ENCODE measurements around the gene ATP6V1E1.
"Not testable (repeated sequence)": the region's sequence is repeated elsewhere in the genome, so short reads cannot be mapped to it uniquely, and the experiment has no call there.

Gene ATP6V1E1

GRCh38 chr22:17637490-17638181 lies 9.1 kb upstream of the ATP6V1E1 start:
- H3K27me3 ChIP-seq (ENCODE audit: insufficient read depth, low read depth, severe bottlenecking): no peaks in the 10 kb centered on the region
- H3K27ac ChIP-seq: peak overlapping the region; percentile 96
- no peak for TF ChIP-seq CTCF (IDR thresholded peaks at IDR 0.05; ENCODE audit: low read depth, low read length)
- H3K36me3 ChIP-seq: 0 out of 2 replicates have a peak, but pooled peaks cover 4% of the 10 kb centered on the region
- H3K9me3 ChIP-seq (ENCODE audit: severe bottlenecking): peaks cover 3% of the 10 kb centered on the region
- H3K4me3 ChIP-seq (ENCODE audit: low read depth, low read length): peak overlapping the region; percentile 83
- DNase-seq: peak; percentile 12

- not testable (repeated sequence) for H3K4me3 ChIP-seq (ENCODE audit: low read depth, low read length); H3K36me3 ChIP-seq; DNase-seq; H3K9me3 ChIP-seq (ENCODE audit: severe bottlenecking); H3K27me3 ChIP-seq (ENCODE audit: insufficient read depth, low read depth, severe bottlenecking)
- peak overlapping the region; percentile 96; the same call in 1 of the 2 replicates for H3K27ac ChIP-seq
Observed at GRCh38 chr22:17636850-17637249, 8.3 kb upstream of the ATP6V1E1 start.

- no peaks in the 10 kb centered on the region for H3K9me3 ChIP-seq (ENCODE audit: severe bottlenecking)
- H3K36me3 ChIP-seq: 0 out of 2 replicates have a peak, but pooled peaks cover 4% of the 10 kb centered on the region
- no peak for TF ChIP-seq CTCF (IDR thresholded peaks at IDR 0.05; ENCODE audit: low read depth, low read length)
- no peaks in the 10 kb centered on the region for H3K27me3 ChIP-seq (ENCODE audit: insufficient read depth, low read depth, severe bottlenecking)
- H3K27ac ChIP-seq: no peak overlapping the region
- DNase-seq: no peak
- no peak overlapping the region for H3K4me3 ChIP-seq (ENCODE audit: low read depth, low read length)
Observed at GRCh38 chr22:17634696-17635095, 6.1 kb upstream of the ATP6V1E1 start.

- Histone ChIP-seq H3K9me3 (ENCODE audit: severe bottlenecking) (no peaks in the 10 kb centered on the region), H3K27ac (no peak overlapping the region), H3K4me3 (ENCODE audit: low read depth, low read length) (no peak overlapping the region), H3K36me3 (0 out of 2 replicates have a peak, but pooled peaks cover 3% of the 10 kb centered on the region), H3K27me3 (ENCODE audit: insufficient read depth, low read depth, severe bottlenecking) (no peaks in the 10 kb centered on the region)
- TF ChIP-seq CTCF (IDR thresholded peaks at IDR 0.05; ENCODE audit: low read depth, low read length): no peak
- DNase-seq: no peak
Observed at GRCh38 chr22:17633998-17634323, 5.4 kb upstream of the ATP6V1E1 start.

- 0 out of 2 replicates have a peak overlapping the region, but pooled peaks have one; percentile 34 for H3K27ac ChIP-seq
- TF ChIP-seq CTCF (IDR thresholded peaks at IDR 0.05; ENCODE audit: low read depth, low read length): no peak
- peaks cover 1% of the 10 kb centered on the region for H3K36me3 ChIP-seq
- H3K9me3 ChIP-seq (ENCODE audit: severe bottlenecking): no peaks in the 10 kb centered on the region
- H3K27me3 ChIP-seq (ENCODE audit: insufficient read depth, low read depth, severe bottlenecking): no peaks in the 10 kb centered on the region
- no peak overlapping the region for H3K4me3 ChIP-seq (ENCODE audit: low read depth, low read length)
- no peak for DNase-seq
Observed at GRCh38 chr22:17633217-17633997, 4.9 kb upstream of the ATP6V1E1 start.

GRCh38 chr22:17631076-17631565 lies 2.6 kb upstream of the ATP6V1E1 start:
- no peak overlapping the region for H3K4me3 ChIP-seq (ENCODE audit: low read depth, low read length)
- H3K36me3 ChIP-seq: peaks cover 9% of the 10 kb centered on the region
- no peaks in the 10 kb centered on the region for H3K27me3 ChIP-seq (ENCODE audit: insufficient read depth, low read depth, severe bottlenecking)
- DNase-seq: no peak
- H3K9me3 ChIP-seq (ENCODE audit: severe bottlenecking): no peaks in the 10 kb centered on the region
- H3K27ac ChIP-seq: no peak overlapping the region
- TF ChIP-seq CTCF (IDR thresholded peaks at IDR 0.05; ENCODE audit: low read depth, low read length): no peak

All from WERI-Rb-1 (cell line).